Measurements from ENCODE around the gene SPACA5.
"Not testable (repeated sequence)": the region's sequence is repeated elsewhere in the genome, so short reads cannot be mapped to it uniquely, and the experiment has no call there.

Gene SPACA5

GRCh38 chrX:48022100-48022499 lies 15.3 kb downstream of the SPACA5 start:
- no peak for DNase-seq

- DNase-seq, result no peak
Observed at GRCh38 chrX:48022738-48023137, 15.9 kb downstream of the SPACA5 start.

- DNase-seq, result peak; percentile 18
Observed at GRCh38 chrX:48025561-48025960, 18.8 kb downstream of the SPACA5 start.

- DNase-seq, result not testable (repeated sequence)
Observed at GRCh38 chrX:48027545-48027944, 20.8 kb downstream of the SPACA5 start.

GRCh38 chrX:48028091-48028490 lies 21.3 kb downstream of the SPACA5 start:
- DNase-seq, result no peak

GRCh38 chrX:48030237-48030636 lies 23.4 kb downstream of the SPACA5 start:
- DNase-seq, result no peak

GRCh38 chrX:48030641-48031173 lies 23.9 kb downstream of the SPACA5 start:
- not testable (repeated sequence) for DNase-seq

- DNase-seq, result no peak
Observed at GRCh38 chrX:48035891-48036290, 29.1 kb downstream of the SPACA5 start.

- no peak for DNase-seq
Observed at GRCh38 chrX:48043056-48043455, 36.3 kb downstream of the SPACA5 start.

- DNase-seq, result no peak
Observed at GRCh38 chrX:48045410-48046311, 38.9 kb downstream of the SPACA5 start.

GRCh38 chrX:48046846-48047245 lies 40.1 kb downstream of the SPACA5 start:
- DNase-seq, result no peak

- no peak for DNase-seq
Observed at GRCh38 chrX:48058621-48059295, 52.0 kb downstream of the SPACA5 start.

- no peak for DNase-seq
Observed at GRCh38 chrX:48059296-48059639, 52.5 kb downstream of the SPACA5 start.

All from activated CD4-positive, alpha-beta T cell treated with anti-CD3 and anti-CD28 coated beads, Interleukin-2, amount 50 U/mL, for 1 hour (primary cell).